ENCODE data around the gene KRTAP4-2.
"Not testable (repeated sequence)": the region's sequence is repeated elsewhere in the genome, so short reads cannot be mapped to it uniquely, and the experiment has no call there.

Gene KRTAP4-2

GRCh38 chr17:41211845-41212466 is 33.9 kb upstream of the KRTAP4-2 start:
- no peak for TF ChIP-seq CTCF (IDR thresholded peaks at IDR 0.05; ENCODE audit: insufficient read depth, low read length, missing control alignments)
- no peak overlapping the region for H3K4me3 ChIP-seq (ENCODE audit: low read depth, low read length)
- POLR2A ChIA-PET: interaction anchor here (0.6 kb wide), 1 partner anchor 451 kb away, joined by 3 read pairs; no protein-coding TSS in a partner anchor
- DNase-seq (ENCODE audit: low read depth, low spot score): peak; percentile 7
- CTCF ChIA-PET: interaction anchor here (0.7 to 1.1 kb wide), 2 partner anchors 14 to 284 kb away, joined by 3 read pairs; no protein-coding TSS in a partner anchor

- no peak overlapping the region for H3K4me3 ChIP-seq (ENCODE audit: low read depth, low read length)
- ChIA-PET POLR2A (no interaction called here), CTCF (no interaction called here)
- no peak for DNase-seq (ENCODE audit: low read depth, low spot score)
- TF ChIP-seq CTCF (IDR thresholded peaks at IDR 0.05; ENCODE audit: insufficient read depth, low read length, missing control alignments): no peak
These were observed 21.5 kb upstream of the KRTAP4-2 start for GRCh38 chr17:41199421-41200078.

GRCh38 chr17:41196068-41196467 is 18.0 kb upstream of the KRTAP4-2 start:
- no peak overlapping the region for H3K4me3 ChIP-seq (ENCODE audit: low read depth, low read length)
- no peak for TF ChIP-seq CTCF (IDR thresholded peaks at IDR 0.05; ENCODE audit: insufficient read depth, low read length, missing control alignments)
- ChIA-PET POLR2A (interaction anchor here (1.0 kb wide), 1 partner anchor 17 kb away, joined by 3 read pairs; no protein-coding TSS in a partner anchor), CTCF (interaction anchor here (1.5 to 1.9 kb wide), 2 partner anchors 133 to 353 kb away, joined by 3 to 6 read pairs; no protein-coding TSS in a partner anchor)
- no peak for DNase-seq (ENCODE audit: low read depth, low spot score)

- no peak for DNase-seq (ENCODE audit: low read depth, low spot score)
- ChIA-PET POLR2A (no interaction called here), CTCF (no interaction called here)
- H3K4me3 ChIP-seq (ENCODE audit: low read depth, low read length): no peak overlapping the region
- no peak for TF ChIP-seq CTCF (IDR thresholded peaks at IDR 0.05; ENCODE audit: insufficient read depth, low read length, missing control alignments)
These were observed 12.3 kb upstream of the KRTAP4-2 start for GRCh38 chr17:41190328-41190727.

- H3K4me3 ChIP-seq (ENCODE audit: low read depth, low read length); POLR2A ChIA-PET; DNase-seq (ENCODE audit: low read depth, low spot score); CTCF ChIA-PET: not testable (repeated sequence)
These were observed 11.9 kb upstream of the KRTAP4-2 start, which contains the start of gene KRTAP9-1 for GRCh38 chr17:41189837-41190318. Gene KRTAP9-1, plus strand, starts transcription at chr17:41189887. Its CDS starts 0 bp downstream, at chr17:41189887.

GRCh38 chr17:41186872-41187271 is 8.9 kb upstream of the KRTAP4-2 start:
- no peak for TF ChIP-seq CTCF (IDR thresholded peaks at IDR 0.05; ENCODE audit: insufficient read depth, low read length, missing control alignments)
- no peak overlapping the region for H3K4me3 ChIP-seq (ENCODE audit: low read depth, low read length)
- CTCF ChIA-PET: interaction anchor here (1.5 kb wide), 1 partner anchor 9 kb away, joined by 5 read pairs; the partner anchor contains the start of gene KRTAP4-2
- POLR2A ChIA-PET: no interaction called here
- DNase-seq (ENCODE audit: low read depth, low spot score): no peak
